Vagina (tissue), 2 donors: Measurements from ENCODE around the gene CACNB1. TPM values are rescaled to one million over a fixed set of nuclear protein-coding genes. Genes with fewer than 3 reads are reported as not detected.

Experiments
- DNase-seq, 2 donors: peaks; one replicate each; pipeline ENCODE4 v3.0.0-alpha.2; 2017; ENCODE audit errors: extremely low spot score in 2 of 2
- H3K27ac ChIP-seq: fragments of 200-600 bp; sonication (generic); one replicate; pipeline ENCODE4 v1.5.1; 2019
- H3K27me3 ChIP-seq: fragments of 200-600 bp; sonication (generic); one replicate; pipeline ENCODE4 v1.5.1; 2019
- H3K36me3 ChIP-seq, 2 donors: fragments of 200-600 bp; sonication (generic); one replicate each; pipeline ENCODE4 v1.5.1; 2017 to 2019
- H3K4me1 ChIP-seq: fragments of 200-600 bp; sonication (generic); one replicate; pipeline ENCODE4 v1.5.1; 2019
- H3K4me3 ChIP-seq, 2 donors: fragments of 200-600 bp; sonication (generic); 1 replicate in 1 of 2; 2 replicates in 1 of 2; pipeline ENCODE4 v1.5.1; 2016 to 2019
- H3K9me3 ChIP-seq: fragments of 200-600 bp; sonication (generic); one replicate; pipeline ENCODE4 v1.5.1; 2019
- CTCF ChIP-seq, 3 experiments: fragments of 450-650 bp in 2 of 3; fragments of 200-600 bp in 1 of 3; sonication (generic) in 1 of 3; IDR thresholded peaks; one replicate each; pipeline ENCODE4 v1.5.1; 2017 to 2019; ENCODE audit warnings: antibody characterized with exemption in 3 of 3, mild to moderate bottlenecking in 2 of 3, moderate library complexity in 2 of 3
- POLR2A ChIP-seq, 2 donors: fragments of 450-650 bp; IDR thresholded peaks; one replicate each; pipeline ENCODE4 v1.6.1; 2017; ENCODE audit warnings: antibody characterized with exemption in 2 of 2, mild to moderate bottlenecking in 2 of 2, moderate library complexity in 2 of 2
- POLR2AphosphoS5 ChIP-seq, 2 donors: sonication (generic); formaldehyde crosslinking; IDR thresholded peaks; one replicate each; pipeline ENCODE4 v1.9.0; 2017; ENCODE audit warnings: antibody characterized with exemption in 2 of 2, mild to moderate bottlenecking in 2 of 2, low read depth in 1 of 2; ENCODE audit not compliant: insufficient read depth in 1 of 2
- intact Hi-C: fragments of 100-400 bp; cut with DNase I; formaldehyde crosslinking; loops from one replicate; pipeline ENCODE4 v1.15.1; 2023
- total RNA-seq: library from RNA; depleted of rRNA; stranded (reverse); fragments of >200 nt; gene quantifications from one replicate; pipeline ENCODE4 v1.2.3, GENCODE V29; 2016

CACNB1 gene
- total RNA-seq, 1 donor from 2014 or later, result 8.3 TPM

GRCh38 chr17:39144416-39144840, 53.0 kb downstream of the CACNB1 start:
- Histone ChIP-seq H3K36me3 (no peaks in the 10 kb centered on the region), H3K4me3 (no peak overlapping the region), H3K9me3 (no peaks in the 10 kb centered on the region), H3K27me3 (no peaks in the 10 kb centered on the region), H3K27ac (peak overlapping the region; percentile 22), H3K4me1 (peaks cover 29% of the 10 kb centered on the region)
- DNase-seq, result peak in 1 of 2 donors; percentile 95
- intact Hi-C loops, result no loop called here
- TF ChIP-seq POLR2A (IDR thresholded peaks at IDR 0.05), result no peak
- TF ChIP-seq POLR2AphosphoS5 (IDR thresholded peaks at IDR 0.05; ENCODE audit: insufficient read depth in 1 of 2, low read depth in 1 of 2), result peak; percentile 29 to 56

- no peak for DNase-seq
- peak overlapping the region; percentile 22 for H3K27ac ChIP-seq
- H3K27me3 ChIP-seq, result no peaks in the 10 kb centered on the region
- intact Hi-C loops, result no loop called here
- no peak for TF ChIP-seq POLR2A (IDR thresholded peaks at IDR 0.05)
- no peak for TF ChIP-seq POLR2AphosphoS5 (IDR thresholded peaks at IDR 0.05; ENCODE audit: insufficient read depth in 1 of 2, low read depth in 1 of 2)
- no peak for TF ChIP-seq CTCF (IDR thresholded peaks at IDR 0.05)
- H3K4me3 ChIP-seq, result no peak overlapping the region
- H3K9me3 ChIP-seq, result no peaks in the 10 kb centered on the region
- H3K4me1 ChIP-seq, result peaks cover 35% of the 10 kb centered on the region
- no peaks in the 10 kb centered on the region for H3K36me3 ChIP-seq
Measured at GRCh38 chr17:39143552-39144093, 53.8 kb downstream of the CACNB1 start.

- H3K36me3 ChIP-seq, result no peaks in the 10 kb centered on the region
- H3K9me3 ChIP-seq, result no peaks in the 10 kb centered on the region
- H3K4me3 ChIP-seq, result no peak overlapping the region
- DNase-seq, result no peak
- intact Hi-C loops, result no loop called here
- H3K27ac ChIP-seq, result no peak overlapping the region
- peaks cover 35% of the 10 kb centered on the region for H3K4me1 ChIP-seq
- TF ChIP-seq POLR2AphosphoS5 (IDR thresholded peaks at IDR 0.05; ENCODE audit: insufficient read depth in 1 of 2, low read depth in 1 of 2) (no peak), CTCF (IDR thresholded peaks at IDR 0.05) (no peak), POLR2A (IDR thresholded peaks at IDR 0.05) (no peak)
- H3K27me3 ChIP-seq, result no peaks in the 10 kb centered on the region
Measured at GRCh38 chr17:39141915-39142664, 55.4 kb downstream of the CACNB1 start.

GRCh38 chr17:39141294-39141693, 56.2 kb downstream of the CACNB1 start:
- no peaks in the 10 kb centered on the region for H3K9me3 ChIP-seq
- no peaks in the 10 kb centered on the region for H3K36me3 ChIP-seq
- DNase-seq, result no peak
- peaks cover 35% of the 10 kb centered on the region for H3K4me1 ChIP-seq
- TF ChIP-seq POLR2A (IDR thresholded peaks at IDR 0.05), result no peak
- TF ChIP-seq POLR2AphosphoS5 (IDR thresholded peaks at IDR 0.05; ENCODE audit: insufficient read depth in 1 of 2, low read depth in 1 of 2), result no peak
- TF ChIP-seq CTCF (IDR thresholded peaks at IDR 0.05), result no peak
- H3K27me3 ChIP-seq, result no peaks in the 10 kb centered on the region
- no peak overlapping the region for H3K27ac ChIP-seq
- intact Hi-C loops, result no loop called here
- no peak overlapping the region for H3K4me3 ChIP-seq

- no peak overlapping the region for H3K4me3 ChIP-seq
- intact Hi-C loops, result no loop called here
- no peaks in the 10 kb centered on the region for H3K27me3 ChIP-seq
- no peaks in the 10 kb centered on the region for H3K36me3 ChIP-seq
- H3K9me3 ChIP-seq, result no peaks in the 10 kb centered on the region
- H3K4me1 ChIP-seq, result peaks cover 26% of the 10 kb centered on the region
- no peak for DNase-seq
- no peak overlapping the region for H3K27ac ChIP-seq
- no peak for TF ChIP-seq POLR2A (IDR thresholded peaks at IDR 0.05)
- TF ChIP-seq CTCF (IDR thresholded peaks at IDR 0.05), result no peak
- no peak for TF ChIP-seq POLR2AphosphoS5 (IDR thresholded peaks at IDR 0.05; ENCODE audit: insufficient read depth in 1 of 2, low read depth in 1 of 2)
Measured at GRCh38 chr17:39139561-39139960, 57.9 kb downstream of the CACNB1 start.
